HepG2 (cell line): ENCODE measurements around the gene CTSW. TPM values are rescaled to one million over a fixed set of nuclear protein-coding genes. Genes with fewer than 3 reads are reported as not detected.

Experiments
- KLF16 ChIP-seq, 2 experiments: sonication (generic) in 1 of 2; formaldehyde crosslinking in 1 of 2; IDR thresholded peaks; 2 replicates each; pipeline versions ENCODE4 v1.6.1 to v1.8.0; 2016 to 2023; ENCODE audit warnings: missing genetic modification reagents in 2 of 2, missing compliant biosample characterization in 1 of 2
- MAZ ChIP-seq, 2 experiments: sonication (generic) in 1 of 2; formaldehyde crosslinking in 1 of 2; IDR thresholded peaks; 2 replicates each; pipeline versions ENCODE4 v1.5.0 to v1.6.1; 2012 to 2020; ENCODE audit warnings: low read depth in 2 of 2, mild to moderate bottlenecking in 2 of 2, borderline replicate concordance in 1 of 2, improper control_type of control experiment in 1 of 2, low read length in 1 of 2, missing genetic modification reagents in 1 of 2, moderate library complexity in 1 of 2
- POLR2A ChIP-seq, 2 experiments: IDR thresholded peaks; 2 replicates each; pipeline ENCODE4 v1.6.1; 2011; ENCODE audit warnings: low read depth in 2 of 2, low read length in 2 of 2, mild to moderate bottlenecking in 1 of 2, moderate library complexity in 1 of 2; ENCODE audit not compliant: insufficient read depth in 1 of 2
- ZNF550 ChIP-seq: sonication (generic); formaldehyde crosslinking; IDR thresholded peaks from 2 replicates; pipeline ENCODE4 v1.4.0; 2020; ENCODE audit warnings: mild to moderate bottlenecking, missing genetic modification reagents, borderline replicate concordance
- ZNF562 ChIP-seq: sonication (generic); formaldehyde crosslinking; IDR thresholded peaks from 2 replicates; pipeline ENCODE4 v1.8.0; 2022; ENCODE audit warnings: missing genetic modification reagents, borderline replicate concordance
- ZNF644 ChIP-seq: IDR thresholded peaks from 2 replicates; pipeline ENCODE4 v1.6.1; 2016; ENCODE audit warnings: low read depth
- ZNF777 ChIP-seq: sonication (generic); formaldehyde crosslinking; IDR thresholded peaks from 2 replicates; pipeline ENCODE4 v1.4.0; 2020; ENCODE audit warnings: missing genetic modification reagents
- polyA plus RNA-seq, 8 experiments: library from polyadenylated mRNA; depleted of rRNA in 3 of 8; stranded (reverse) in 7 of 8; unstranded in 1 of 8; fragments of >200 nt; fragmentation: Illumina TruSeq in 4 of 8; extraction: Trizol in 4 of 8; gene quantifications; 2 replicates each; pipeline versions ENCODE4 v1.2.1 to v1.2.3, GENCODE V29; 2011 to 2016; ENCODE audit warnings: low read depth in 4 of 8, missing spikeins in 1 of 8, mixed read lengths in 1 of 8; ENCODE audit not compliant: insufficient read depth in 1 of 8
- total RNA-seq, 5 experiments: library from RNA; depleted of rRNA; stranded (reverse); fragments of >200 nt; fragmentation: Illumina TruSeq; extraction: Trizol; gene quantifications; 2 replicates each; pipeline ENCODE4 v1.2.3, GENCODE V29; 2016; ENCODE audit warnings: low read depth in 1 of 5
- TF ChIP-seq, protein P1 (sequence below): sonication (generic); formaldehyde crosslinking; IDR thresholded peaks from 2 replicates; pipeline ENCODE4 v1.4.0; 2020; ENCODE audit warnings: missing genetic modification reagents
- TF ChIP-seq, protein P2 (sequence below): sonication (generic); formaldehyde crosslinking; IDR thresholded peaks from 2 replicates; pipeline ENCODE4 v1.5.0; 2020; ENCODE audit warnings: mild to moderate bottlenecking, missing genetic modification reagents, moderate library complexity
- TF ChIP-seq, protein P3 (sequence below): sonication (generic); formaldehyde crosslinking; IDR thresholded peaks from 2 replicates; pipeline ENCODE4 v1.4.0; 2020; ENCODE audit warnings: missing genetic modification reagents
- TF ChIP-seq, protein P4 (sequence below): sonication (generic); formaldehyde crosslinking; IDR thresholded peaks from 2 replicates; pipeline ENCODE4 v1.5.1; 2020; ENCODE audit warnings: mild to moderate bottlenecking, missing genetic modification reagents, borderline replicate concordance
- TF ChIP-seq, protein P5 (sequence below): sonication (generic); formaldehyde crosslinking; IDR thresholded peaks from 2 replicates; pipeline ENCODE4 v1.4.0; 2020; ENCODE audit warnings: low read depth, mild to moderate bottlenecking, missing genetic modification reagents
- TF ChIP-seq, protein P6 (sequence below), 2 experiments: sonication (generic) in 1 of 2; formaldehyde crosslinking in 1 of 2; IDR thresholded peaks; 2 replicates each; pipeline versions ENCODE4 v1.5.1 to v1.6.1; 2011 to 2020; ENCODE audit warnings: borderline replicate concordance in 1 of 2, low read depth in 1 of 2, low read length in 1 of 2, mild to moderate bottlenecking in 1 of 2, missing genetic modification reagents in 1 of 2, moderate library complexity in 1 of 2
- TF ChIP-seq, protein P7 (sequence below): IDR thresholded peaks from 2 replicates; pipeline ENCODE4 v1.6.1; 2016; ENCODE audit warnings: missing compliant biosample characterization, missing genetic modification reagents, borderline replicate concordance

The CTSW gene
- total and polyA plus RNA-seq, 2 of the 13 experiments (the other 11 are each of a cell fraction or from before 2014, with no cell fraction given): 0.09 TPM; not detected in 1

DNA sequence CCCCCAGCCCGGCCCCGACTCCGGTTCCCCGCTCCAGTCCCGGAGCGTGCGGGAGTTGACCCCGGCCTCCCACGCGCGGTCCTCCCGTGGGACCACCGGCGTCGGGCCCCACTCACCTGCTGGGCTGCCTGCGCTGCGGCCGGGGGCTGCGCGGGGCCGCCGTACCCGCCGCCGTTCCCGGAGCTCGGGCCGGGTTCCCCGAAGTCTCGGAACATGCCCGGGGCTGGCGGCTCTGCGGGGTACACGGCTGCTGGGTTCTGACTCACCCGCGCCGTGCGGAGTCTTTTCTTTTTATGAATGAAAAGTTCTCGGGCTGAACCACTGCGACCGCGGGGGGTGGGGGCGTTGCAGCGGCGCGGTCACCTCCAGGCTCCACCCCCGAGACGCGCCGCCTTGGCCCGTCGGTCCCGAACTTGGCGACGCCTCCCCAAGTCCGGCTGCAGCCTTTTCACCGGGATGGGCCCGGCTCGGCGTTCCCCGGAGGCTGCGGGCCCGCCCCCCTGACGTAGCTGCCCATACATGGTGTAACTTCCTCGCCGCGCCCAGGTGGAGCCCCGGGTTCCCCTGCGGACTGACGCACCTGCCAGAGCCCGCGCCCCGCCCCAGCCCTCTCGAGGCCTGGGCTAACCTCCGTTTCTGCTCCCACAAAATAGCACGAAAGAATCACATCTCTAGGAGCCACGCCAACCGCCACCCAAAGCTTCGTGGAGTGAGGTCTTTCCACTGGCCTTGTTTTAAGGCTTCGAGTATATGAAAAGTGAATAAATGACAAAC lies 20.7 kb downstream of the CTSW start, which contains the start of gene FOSL1 (continued):
- TF ChIP-seq, protein P1, sequence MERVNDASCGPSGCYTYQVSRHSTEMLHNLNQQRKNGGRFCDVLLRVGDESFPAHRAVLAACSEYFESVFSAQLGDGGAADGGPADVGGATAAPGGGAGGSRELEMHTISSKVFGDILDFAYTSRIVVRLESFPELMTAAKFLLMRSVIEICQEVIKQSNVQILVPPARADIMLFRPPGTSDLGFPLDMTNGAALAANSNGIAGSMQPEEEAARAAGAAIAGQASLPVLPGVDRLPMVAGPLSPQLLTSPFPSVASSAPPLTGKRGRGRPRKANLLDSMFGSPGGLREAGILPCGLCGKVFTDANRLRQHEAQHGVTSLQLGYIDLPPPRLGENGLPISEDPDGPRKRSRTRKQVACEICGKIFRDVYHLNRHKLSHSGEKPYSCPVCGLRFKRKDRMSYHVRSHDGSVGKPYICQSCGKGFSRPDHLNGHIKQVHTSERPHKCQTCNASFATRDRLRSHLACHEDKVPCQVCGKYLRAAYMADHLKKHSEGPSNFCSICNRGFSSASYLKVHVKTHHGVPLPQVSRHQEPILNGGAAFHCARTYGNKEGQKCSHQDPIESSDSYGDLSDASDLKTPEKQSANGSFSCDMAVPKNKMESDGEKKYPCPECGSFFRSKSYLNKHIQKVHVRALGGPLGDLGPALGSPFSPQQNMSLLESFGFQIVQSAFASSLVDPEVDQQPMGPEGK (CRISPR knock-in tag): peak; percentile 79
- TF ChIP-seq, protein P2, sequence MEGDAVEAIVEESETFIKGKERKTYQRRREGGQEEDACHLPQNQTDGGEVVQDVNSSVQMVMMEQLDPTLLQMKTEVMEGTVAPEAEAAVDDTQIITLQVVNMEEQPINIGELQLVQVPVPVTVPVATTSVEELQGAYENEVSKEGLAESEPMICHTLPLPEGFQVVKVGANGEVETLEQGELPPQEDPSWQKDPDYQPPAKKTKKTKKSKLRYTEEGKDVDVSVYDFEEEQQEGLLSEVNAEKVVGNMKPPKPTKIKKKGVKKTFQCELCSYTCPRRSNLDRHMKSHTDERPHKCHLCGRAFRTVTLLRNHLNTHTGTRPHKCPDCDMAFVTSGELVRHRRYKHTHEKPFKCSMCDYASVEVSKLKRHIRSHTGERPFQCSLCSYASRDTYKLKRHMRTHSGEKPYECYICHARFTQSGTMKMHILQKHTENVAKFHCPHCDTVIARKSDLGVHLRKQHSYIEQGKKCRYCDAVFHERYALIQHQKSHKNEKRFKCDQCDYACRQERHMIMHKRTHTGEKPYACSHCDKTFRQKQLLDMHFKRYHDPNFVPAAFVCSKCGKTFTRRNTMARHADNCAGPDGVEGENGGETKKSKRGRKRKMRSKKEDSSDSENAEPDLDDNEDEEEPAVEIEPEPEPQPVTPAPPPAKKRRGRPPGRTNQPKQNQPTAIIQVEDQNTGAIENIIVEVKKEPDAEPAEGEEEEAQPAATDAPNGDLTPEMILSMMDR (CRISPR knock-in tag): peak; percentile 15; the same call in 1 of the 2 replicates
- TF ChIP-seq ZNF644 (CRISPR knock-in tag) (no peak), ZNF550 (CRISPR knock-in tag) (no peak), MAZ (IDR thresholded peaks at IDR 0.05; ENCODE audit: borderline replicate concordance, low read depth, low read length) (peak; percentile 20; the same call in 1 of the 2 replicates), MAZ (CRISPR knock-in tag; IDR thresholded peaks at IDR 0.05; ENCODE audit: low read depth) (0 out of 2 replicates have a peak, but pooled peaks have one; percentile 14), POLR2A (IDR thresholded peaks at IDR 0.05; ENCODE audit: insufficient read depth in 1 of 2, low read depth in 2 of 2, low read length in 2 of 2) (peak in 1 of 2 experiments; percentile 88; a peak in 2 of 4 replicates), KLF16 (CRISPR knock-in tag; IDR thresholded peaks at IDR 0.05) (peak in 1 of 2 experiments; percentile 62; a peak in 1 of 4 replicates), ZNF562 (CRISPR knock-in tag) (no peak), ZNF777 (no peak; the same call in 1 of the 2 replicates)
- TF ChIP-seq, protein P3, sequence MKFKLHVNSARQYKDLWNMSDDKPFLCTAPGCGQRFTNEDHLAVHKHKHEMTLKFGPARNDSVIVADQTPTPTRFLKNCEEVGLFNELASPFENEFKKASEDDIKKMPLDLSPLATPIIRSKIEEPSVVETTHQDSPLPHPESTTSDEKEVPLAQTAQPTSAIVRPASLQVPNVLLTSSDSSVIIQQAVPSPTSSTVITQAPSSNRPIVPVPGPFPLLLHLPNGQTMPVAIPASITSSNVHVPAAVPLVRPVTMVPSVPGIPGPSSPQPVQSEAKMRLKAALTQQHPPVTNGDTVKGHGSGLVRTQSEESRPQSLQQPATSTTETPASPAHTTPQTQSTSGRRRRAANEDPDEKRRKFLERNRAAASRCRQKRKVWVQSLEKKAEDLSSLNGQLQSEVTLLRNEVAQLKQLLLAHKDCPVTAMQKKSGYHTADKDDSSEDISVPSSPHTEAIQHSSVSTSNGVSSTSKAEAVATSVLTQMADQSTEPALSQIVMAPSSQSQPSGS (CRISPR knock-in tag): peak; percentile 52; the same call in 1 of the 2 replicates
- TF ChIP-seq, protein P4, sequence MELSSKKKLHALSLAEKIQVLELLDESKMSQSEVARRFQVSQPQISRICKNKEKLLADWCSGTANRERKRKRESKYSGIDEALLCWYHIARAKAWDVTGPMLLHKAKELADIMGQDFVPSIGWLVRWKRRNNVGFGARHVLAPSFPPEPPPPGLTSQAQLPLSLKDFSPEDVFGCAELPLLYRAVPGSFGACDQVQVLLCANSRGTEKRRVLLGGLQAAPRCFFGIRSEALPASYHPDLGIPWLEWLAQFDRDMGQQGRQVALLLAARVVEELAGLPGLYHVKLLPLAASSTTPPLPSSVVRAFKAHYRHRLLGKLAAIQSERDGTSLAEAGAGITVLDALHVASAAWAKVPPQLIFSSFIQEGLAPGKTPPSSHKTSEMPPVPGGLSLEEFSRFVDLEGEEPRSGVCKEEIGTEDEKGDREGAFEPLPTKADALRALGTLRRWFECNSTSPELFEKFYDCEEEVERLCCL (CRISPR knock-in tag): no peak
- TF ChIP-seq, protein P5, sequence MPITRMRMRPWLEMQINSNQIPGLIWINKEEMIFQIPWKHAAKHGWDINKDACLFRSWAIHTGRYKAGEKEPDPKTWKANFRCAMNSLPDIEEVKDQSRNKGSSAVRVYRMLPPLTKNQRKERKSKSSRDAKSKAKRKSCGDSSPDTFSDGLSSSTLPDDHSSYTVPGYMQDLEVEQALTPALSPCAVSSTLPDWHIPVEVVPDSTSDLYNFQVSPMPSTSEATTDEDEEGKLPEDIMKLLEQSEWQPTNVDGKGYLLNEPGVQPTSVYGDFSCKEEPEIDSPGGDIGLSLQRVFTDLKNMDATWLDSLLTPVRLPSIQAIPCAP (CRISPR knock-in tag): no peak
- TF ChIP-seq, protein P6, sequence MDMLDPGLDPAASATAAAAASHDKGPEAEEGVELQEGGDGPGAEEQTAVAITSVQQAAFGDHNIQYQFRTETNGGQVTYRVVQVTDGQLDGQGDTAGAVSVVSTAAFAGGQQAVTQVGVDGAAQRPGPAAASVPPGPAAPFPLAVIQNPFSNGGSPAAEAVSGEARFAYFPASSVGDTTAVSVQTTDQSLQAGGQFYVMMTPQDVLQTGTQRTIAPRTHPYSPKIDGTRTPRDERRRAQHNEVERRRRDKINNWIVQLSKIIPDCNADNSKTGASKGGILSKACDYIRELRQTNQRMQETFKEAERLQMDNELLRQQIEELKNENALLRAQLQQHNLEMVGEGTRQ (IDR thresholded peaks at IDR 0.05; ENCODE audit: low read depth, low read length): no peak
- TF ChIP-seq, protein P6 (CRISPR knock-in tag; IDR thresholded peaks at IDR 0.05; ENCODE audit: borderline replicate concordance): peak; percentile 96; the same call in 1 of the 2 replicates
- TF ChIP-seq, protein P7, sequence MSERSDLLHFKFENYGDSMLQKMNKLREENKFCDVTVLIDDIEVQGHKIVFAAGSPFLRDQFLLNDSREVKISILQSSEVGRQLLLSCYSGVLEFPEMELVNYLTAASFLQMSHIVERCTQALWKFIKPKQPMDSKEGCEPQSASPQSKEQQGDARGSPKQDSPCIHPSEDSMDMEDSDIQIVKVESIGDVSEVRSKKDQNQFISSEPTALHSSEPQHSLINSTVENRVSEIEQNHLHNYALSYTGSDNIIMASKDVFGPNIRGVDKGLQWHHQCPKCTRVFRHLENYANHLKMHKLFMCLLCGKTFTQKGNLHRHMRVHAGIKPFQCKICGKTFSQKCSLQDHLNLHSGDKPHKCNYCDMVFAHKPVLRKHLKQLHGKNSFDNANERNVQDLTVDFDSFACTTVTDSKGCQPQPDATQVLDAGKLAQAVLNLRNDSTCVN: 0 out of 2 replicates have a peak, but pooled peaks have one; percentile 37
